Stimulated activated CD4-positive, alpha-beta T cell treated with anti-CD3 and anti-CD28 coated beads, TNF-alpha, amount 100 ng/mL, for 24 hours (primary cell): ENCODE results near the gene SETDB1.

Source experiments
- DNase-seq, 3 experiments: peaks; one replicate each; pipeline ENCODE4 v3.0.0-alpha.2; 2020; ENCODE audit warnings: low read depth in 3 of 3

The SETDB1 gene

DNA sequence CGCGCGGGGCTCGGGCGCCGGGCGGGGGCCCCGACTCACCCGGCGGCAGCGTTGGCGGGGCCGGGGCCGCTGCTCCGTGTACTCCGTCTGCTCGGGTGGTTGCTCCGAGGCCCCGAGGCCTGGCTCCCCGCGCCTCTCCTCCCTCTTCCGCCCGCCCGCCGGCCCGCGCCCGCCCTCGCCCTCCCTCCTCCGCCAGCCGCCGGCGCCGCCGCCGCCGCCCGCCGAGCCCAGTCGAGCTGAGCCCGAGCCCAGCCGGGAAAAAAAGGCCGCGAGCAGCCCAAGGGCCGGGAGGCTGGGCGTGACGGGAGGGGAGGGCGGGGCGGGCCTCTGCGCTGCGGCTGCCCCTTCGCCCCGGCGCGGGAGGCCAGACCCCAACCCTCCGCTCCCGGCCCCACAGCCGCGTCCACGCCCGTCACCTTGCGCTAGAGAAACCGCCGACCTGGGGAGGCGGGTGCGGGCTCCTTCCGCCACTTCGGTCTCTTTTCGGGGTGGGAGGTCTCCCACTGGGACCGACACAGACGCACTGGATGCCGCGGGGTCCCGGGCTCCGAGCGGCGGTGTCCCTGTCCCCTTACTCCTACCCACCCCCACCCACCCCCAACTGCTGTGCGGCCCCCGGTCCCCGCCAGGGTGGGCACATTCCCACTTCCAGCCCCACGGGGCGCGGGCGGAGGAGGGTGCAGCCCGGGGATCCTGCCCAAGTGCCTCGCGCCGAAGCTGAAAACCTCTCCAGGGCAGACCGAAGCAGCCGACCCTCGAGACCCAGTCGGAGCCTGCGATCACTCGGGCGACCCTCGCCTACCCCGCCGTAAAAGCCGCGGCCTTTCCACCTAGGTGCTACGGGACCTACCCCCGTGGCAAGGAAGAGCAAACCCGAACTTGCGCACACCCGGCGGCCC lies 48.7 kb downstream of the SETDB1 start, which contains the start of gene CERS2:
Gene CERS2 (minus strand): TSS at position 256 of the 899 bp plus-strand sequence. CDS start 5,745 bp downstream, outside the sequence.
- DNase-seq, result peak; percentile 29 to 65 (median 41)

- no peak for DNase-seq
These were observed 50.2 kb downstream of the SETDB1 start for GRCh38 chr1:150976401-150976821.

GRCh38 chr1:150976879-150977694 lies 50.9 kb downstream of the SETDB1 start:
- DNase-seq, result peak; percentile 41 to 74 (median 53)

DNA sequence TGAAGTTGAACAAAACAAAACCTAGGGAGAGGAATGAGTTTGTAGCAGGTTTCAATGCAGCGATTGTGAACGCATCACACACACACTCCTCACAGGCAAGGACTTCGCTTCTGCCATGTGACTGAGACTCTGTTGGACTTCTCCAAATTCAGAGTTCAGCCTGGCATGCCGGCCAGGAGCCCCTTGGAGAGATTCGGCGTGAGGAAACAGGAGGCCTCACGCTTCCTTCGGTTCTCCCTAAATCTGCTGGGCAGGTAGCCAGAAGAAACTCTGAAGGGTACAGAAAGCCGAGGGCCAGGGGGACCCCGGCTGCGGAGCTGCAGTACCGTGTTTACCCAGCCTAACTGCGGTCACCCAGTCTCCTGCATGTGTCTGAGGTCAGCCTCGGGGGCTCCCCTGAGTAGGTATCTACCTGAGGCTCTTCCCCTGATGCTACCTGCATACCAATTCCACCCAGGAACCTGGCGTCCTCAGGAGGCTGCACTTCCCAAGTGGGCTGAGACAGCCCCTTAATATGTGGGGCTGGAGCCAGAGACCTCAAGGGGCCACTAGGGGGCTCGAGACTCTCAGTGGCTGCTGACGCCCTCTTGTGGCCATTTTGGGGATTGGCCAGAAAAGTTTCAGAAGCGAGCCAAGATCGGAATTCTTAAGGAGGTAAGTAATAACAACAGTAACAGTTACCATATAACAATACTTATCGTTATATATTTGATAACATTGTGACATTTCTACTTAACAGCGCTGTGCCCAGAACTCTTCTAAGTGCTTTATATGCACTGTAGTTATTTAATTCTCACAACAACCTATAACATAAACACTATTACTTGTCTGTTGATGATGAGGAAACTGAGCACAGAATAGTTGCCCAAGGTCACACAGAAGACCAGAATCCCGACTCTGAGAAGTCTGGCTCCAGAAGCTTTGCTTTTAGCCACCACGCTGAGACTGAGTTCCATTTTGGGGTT lies 53.2 kb downstream of the SETDB1 start:
- peak; percentile 79 to 86 (median 84) for DNase-seq

DNA sequence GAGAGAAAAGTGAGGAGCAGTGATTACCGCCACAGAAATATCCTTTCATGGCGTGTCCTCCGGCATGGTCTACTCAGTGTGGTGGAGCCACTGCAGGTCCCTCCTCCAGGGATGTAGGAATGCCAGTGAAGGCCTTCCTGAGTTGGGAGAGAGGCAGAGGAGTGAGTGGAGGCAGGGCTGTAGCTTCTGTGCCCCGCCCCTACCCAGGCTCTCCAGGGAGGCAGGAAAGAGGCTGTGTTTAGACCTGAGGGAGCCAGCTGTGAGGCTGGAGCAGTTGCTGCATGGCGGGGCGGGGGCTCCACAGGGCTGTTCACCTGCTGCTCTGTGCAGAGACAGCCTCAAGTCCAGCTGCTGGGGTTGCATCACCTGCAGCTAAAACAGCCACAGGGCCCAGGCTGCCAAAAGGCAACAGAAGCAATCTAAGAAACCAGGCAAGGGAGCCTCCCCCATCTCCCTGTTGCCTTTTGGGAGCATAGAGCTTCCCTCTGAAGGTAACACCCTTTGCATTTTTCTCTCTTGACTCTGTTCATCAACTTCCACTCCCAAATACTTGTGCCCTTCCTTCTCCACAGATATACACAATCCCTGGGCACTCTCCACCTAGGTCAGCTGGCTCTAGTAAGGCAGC lies 55.1 kb downstream of the SETDB1 start:
- DNase-seq, result no peak

- DNase-seq, result no peak
These were observed 55.9 kb downstream of the SETDB1 start, which contains the start of gene ANXA9 for GRCh38 chr1:150981805-150982712. ANXA9 (plus strand) TSS chr1:150982292; CDS start chr1:150983106, 814 bp downstream.

- no peak for DNase-seq
These were observed 59.1 kb downstream of the SETDB1 start for GRCh38 chr1:150985179-150985825.

GRCh38 chr1:150987924-150988323 lies 61.8 kb downstream of the SETDB1 start:
- no peak for DNase-seq

DNA sequence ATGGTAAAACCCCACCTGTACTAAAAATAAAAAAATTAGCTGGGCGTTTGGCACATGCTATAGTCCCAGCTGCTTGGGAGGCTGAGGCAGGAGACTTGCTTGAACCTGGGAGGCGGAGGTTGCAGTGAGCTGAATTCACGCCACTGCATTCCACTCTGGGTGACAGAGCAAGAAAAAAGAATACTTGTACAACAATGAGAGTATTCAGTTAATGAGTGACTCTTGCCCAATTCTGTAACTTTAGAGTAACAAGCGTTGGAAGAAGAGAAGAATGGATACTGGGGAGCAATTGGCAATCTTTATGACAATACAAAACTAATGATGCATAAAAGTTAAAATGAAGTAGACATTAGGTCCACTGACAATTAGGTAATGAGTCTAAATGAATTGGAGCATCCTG lies 66.5 kb downstream of the SETDB1 start:
- DNase-seq, result no peak

GRCh38 chr1:150994248-150994647 lies 68.1 kb downstream of the SETDB1 start:
- DNase-seq, result no peak

- DNase-seq, result no peak
These were observed 69.3 kb downstream of the SETDB1 start for GRCh38 chr1:150995460-150995859.

DNA sequence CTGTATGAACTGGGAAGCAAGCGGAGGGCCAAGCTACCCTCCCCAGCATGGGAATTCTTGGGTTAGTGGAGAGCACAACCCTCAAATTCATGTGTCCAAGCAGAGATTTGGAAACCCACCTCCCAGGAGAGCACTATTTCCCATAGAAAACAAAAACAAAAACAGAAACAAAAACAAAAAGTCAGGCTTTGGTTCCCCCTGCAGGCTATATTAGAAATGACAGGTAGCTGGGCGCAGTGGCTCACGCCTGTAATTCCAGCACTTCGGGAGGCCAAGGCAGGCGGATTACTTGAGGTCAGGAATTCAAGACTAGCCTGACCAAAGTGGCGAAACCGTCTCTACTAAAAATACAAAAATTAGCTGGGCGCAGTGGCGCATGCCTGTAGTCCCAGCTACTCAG lies 69.7 kb downstream of the SETDB1 start:
- DNase-seq, result no peak

GRCh38 chr1:150997126-150997872 lies 71.1 kb downstream of the SETDB1 start:
- no peak for DNase-seq

DNA sequence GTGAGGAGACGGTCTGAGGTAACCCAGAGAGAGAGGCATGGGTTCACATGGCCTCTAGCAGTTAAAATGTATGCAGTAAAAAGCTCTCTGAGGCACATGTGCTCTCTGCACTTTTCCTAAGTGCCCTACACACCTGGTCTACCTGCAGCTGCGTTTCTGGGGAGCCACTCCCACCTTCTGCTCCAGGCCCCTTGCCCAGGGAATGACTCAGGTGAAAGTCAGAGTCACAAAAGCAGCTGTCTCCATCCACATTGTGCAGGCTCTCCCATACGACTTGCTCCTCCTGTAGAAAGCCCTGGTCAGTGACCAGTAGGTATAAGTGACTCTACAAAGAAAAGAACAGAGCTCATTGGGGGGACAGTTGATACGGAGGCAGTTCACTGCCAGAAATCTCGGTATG lies 71.8 kb downstream of the SETDB1 start:
- no peak for DNase-seq

- DNase-seq, result peak in 1 of 3 experiments; percentile 26
These were observed 73.0 kb downstream of the SETDB1 start for GRCh38 chr1:150999051-150999674.

DNA sequence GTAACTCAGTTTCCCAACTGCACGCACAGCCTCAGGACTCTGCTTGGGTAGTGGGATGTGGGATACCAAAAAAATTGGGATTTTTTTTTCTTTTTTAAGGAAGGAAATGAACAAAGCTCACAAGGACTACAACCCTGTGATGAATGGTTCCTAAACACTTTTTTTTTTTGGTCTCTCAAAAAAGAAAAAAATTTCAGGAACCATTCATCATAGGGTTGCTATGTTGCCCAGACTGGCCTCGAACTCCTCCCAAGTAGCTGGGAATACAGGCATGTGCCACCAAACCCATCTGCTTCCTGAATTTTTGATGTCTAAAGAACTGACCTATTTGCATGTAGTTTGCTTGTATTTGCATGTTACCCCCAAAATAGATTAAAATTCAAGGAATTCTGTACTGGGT lies 73.8 kb downstream of the SETDB1 start:
- DNase-seq, result no peak

DNA sequence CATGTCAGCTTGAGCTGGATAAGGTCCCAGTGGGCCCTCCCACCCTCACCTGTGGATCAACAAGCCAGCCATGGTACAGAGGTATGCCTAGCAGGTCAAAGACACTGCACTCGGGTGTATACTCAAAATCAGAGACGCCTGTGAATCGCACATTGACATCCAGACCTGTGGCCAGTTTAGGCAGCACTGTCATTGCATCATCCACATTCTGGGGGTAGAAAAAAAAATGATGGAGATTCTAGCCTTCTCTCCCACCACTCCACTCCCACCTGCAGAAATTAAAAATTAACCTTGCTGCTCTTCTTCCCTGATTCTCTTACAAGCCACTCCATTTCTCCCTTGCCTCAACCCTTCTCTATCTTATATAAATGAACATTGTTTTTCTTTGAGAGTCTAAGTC lies 74.2 kb downstream of the SETDB1 start:
- DNase-seq, result no peak

- no peak for DNase-seq
These were observed 75.4 kb downstream of the SETDB1 start for GRCh38 chr1:151001602-151002001.
